ENCODE results near the gene SLC27A4.
"Not testable (repeated sequence)": the region's sequence is repeated elsewhere in the genome, so short reads cannot be mapped to it uniquely, and the experiment has no call there.

The SLC27A4 gene

GRCh38 chr9:128337936-128338335 lies 2.4 kb upstream of the SLC27A4 start:
- in situ Hi-C loops (cut with HindIII; ENCODE audit: low pct_unique_long_range_greater_than_20kb, low sequenced_read_pairs): no loop called here
- TF ChIP-seq JUND (IDR thresholded peaks at IDR 0.05; ENCODE audit: low read depth): no peak
- no peak for DNase-seq (ENCODE audit: low read depth in 1 of 2, low spot score in 1 of 2)

GRCh38 chr9:128338852-128339614 lies 1.3 kb upstream of the SLC27A4 start:
- in situ Hi-C loops (cut with HindIII; ENCODE audit: low pct_unique_long_range_greater_than_20kb, low sequenced_read_pairs); DNase-seq (ENCODE audit: low read depth in 1 of 2, low spot score in 1 of 2): not testable (repeated sequence)

DNA sequence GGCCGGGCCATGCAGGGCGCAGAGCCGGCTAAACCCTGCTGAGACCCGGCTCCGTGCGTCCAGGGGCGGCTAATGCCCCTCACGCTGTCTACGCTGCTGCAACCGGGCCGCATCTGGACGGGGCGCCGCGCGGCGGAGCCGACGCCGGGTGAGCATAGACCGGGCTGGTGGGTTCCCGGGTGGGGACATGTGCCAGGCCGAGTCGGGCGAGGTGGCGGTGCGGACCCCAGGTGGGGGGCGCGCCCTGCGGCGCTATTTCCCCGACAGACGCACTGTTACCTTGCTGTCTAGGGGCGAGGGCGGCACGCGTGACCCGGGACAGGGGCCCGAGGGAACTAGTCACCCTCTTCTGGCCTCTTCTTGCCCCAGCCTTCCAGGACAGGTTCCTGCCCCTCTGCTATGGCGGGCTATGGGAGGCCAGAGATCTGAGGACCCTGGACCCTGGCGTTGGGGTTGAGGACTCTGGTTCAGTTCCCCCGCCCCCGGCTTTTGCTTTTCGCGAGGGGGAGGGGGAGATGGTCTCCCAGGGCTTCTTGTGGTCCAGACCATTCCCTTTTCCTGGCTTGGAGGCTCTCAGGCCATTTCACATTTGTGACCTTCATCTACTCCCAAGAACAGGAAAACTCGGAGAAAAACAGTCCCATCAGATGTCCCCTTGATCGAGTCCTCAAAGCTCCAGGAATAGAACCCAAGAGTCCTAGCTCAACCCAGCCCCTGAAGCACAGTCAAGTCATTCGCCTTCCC lies 536 bp downstream of the SLC27A4 start:
- no peak for TF ChIP-seq JUND (IDR thresholded peaks at IDR 0.05; ENCODE audit: low read depth)
- no peak for DNase-seq (ENCODE audit: low read depth in 1 of 2, low spot score in 1 of 2)
- in situ Hi-C loops (cut with HindIII; ENCODE audit: low pct_unique_long_range_greater_than_20kb, low sequenced_read_pairs): no loop called here

DNA sequence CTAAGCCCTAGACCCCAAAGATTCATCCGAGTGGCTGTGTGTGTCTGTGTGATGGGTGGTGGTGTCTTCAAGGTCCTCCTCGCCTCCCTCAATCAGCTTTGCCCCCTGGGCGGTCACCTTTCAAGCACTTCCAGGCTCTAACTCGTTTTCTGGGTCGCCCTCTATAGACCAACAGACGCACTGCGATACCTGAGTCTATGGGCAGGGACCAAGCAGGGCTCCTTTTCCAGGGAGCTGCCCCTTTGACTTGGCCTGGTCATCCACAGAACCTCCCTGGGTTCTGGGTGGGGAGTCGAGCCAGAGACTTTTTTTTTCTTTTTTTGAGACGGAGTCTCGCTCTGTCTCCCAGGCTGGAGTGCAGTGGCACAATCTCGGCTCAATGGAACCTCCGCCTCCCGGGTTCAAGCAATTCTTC lies 1.1 kb downstream of the SLC27A4 start:
- in situ Hi-C loops (cut with HindIII; ENCODE audit: low pct_unique_long_range_greater_than_20kb, low sequenced_read_pairs): no loop called here
- TF ChIP-seq JUND (IDR thresholded peaks at IDR 0.05; ENCODE audit: low read depth): no peak
- peak; percentile 86 to 93 for DNase-seq (ENCODE audit: low read depth in 1 of 2, low spot score in 1 of 2)

GRCh38 chr9:128342971-128343680 lies 2.8 kb downstream of the SLC27A4 start:
- no peak for DNase-seq (ENCODE audit: low read depth in 1 of 2, low spot score in 1 of 2)
- in situ Hi-C loops (cut with HindIII; ENCODE audit: low pct_unique_long_range_greater_than_20kb, low sequenced_read_pairs): no loop called here
- TF ChIP-seq JUND (IDR thresholded peaks at IDR 0.05; ENCODE audit: low read depth): no peak

GRCh38 chr9:128343855-128344254 lies 3.5 kb downstream of the SLC27A4 start:
- no peak for DNase-seq (ENCODE audit: low read depth in 1 of 2, low spot score in 1 of 2)
- no peak for TF ChIP-seq JUND (IDR thresholded peaks at IDR 0.05; ENCODE audit: low read depth)
- in situ Hi-C loops (cut with HindIII; ENCODE audit: low pct_unique_long_range_greater_than_20kb, low sequenced_read_pairs): no loop called here

GRCh38 chr9:128344931-128345605 lies 4.7 kb downstream of the SLC27A4 start:
- in situ Hi-C loops (cut with HindIII; ENCODE audit: low pct_unique_long_range_greater_than_20kb, low sequenced_read_pairs): no loop called here
- no peak for TF ChIP-seq JUND (IDR thresholded peaks at IDR 0.05; ENCODE audit: low read depth)
- DNase-seq (ENCODE audit: low read depth in 1 of 2, low spot score in 1 of 2): no peak

GRCh38 chr9:128349125-128349524 lies 8.8 kb downstream of the SLC27A4 start:
- no peak for DNase-seq (ENCODE audit: low read depth in 1 of 2, low spot score in 1 of 2)
- in situ Hi-C loops (cut with HindIII; ENCODE audit: low pct_unique_long_range_greater_than_20kb, low sequenced_read_pairs): no loop called here

GRCh38 chr9:128349772-128350171 lies 9.4 kb downstream of the SLC27A4 start:
- in situ Hi-C loops (cut with HindIII; ENCODE audit: low pct_unique_long_range_greater_than_20kb, low sequenced_read_pairs): no loop called here
- no peak for TF ChIP-seq JUND (IDR thresholded peaks at IDR 0.05; ENCODE audit: low read depth)
- DNase-seq (ENCODE audit: low read depth in 1 of 2, low spot score in 1 of 2): no peak

More at GRCh38 chr9:128349125-128349524, 8.8 kb downstream of the SLC27A4 start:
- TF ChIP-seq JUND (IDR thresholded peaks at IDR 0.05; ENCODE audit: low read depth): no peak

DNA sequence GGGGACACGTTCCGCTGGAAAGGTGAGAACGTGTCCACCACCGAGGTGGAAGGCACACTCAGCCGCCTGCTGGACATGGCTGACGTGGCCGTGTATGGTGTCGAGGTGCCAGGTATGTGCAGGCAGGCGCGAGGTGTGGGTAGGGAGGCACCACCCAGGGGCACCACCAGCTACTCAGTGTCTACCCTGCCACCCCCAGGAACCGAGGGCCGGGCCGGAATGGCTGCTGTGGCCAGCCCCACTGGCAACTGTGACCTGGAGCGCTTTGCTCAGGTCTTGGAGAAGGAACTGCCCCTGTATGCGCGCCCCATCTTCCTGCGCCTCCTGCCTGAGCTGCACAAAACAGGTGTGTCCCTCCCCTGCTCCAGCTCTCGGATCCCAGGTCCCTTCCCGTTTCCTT lies 15.1 kb downstream of the SLC27A4 start:
- in situ Hi-C loops (cut with HindIII; ENCODE audit: low pct_unique_long_range_greater_than_20kb, low sequenced_read_pairs): no loop called here
- no peak for TF ChIP-seq JUND (IDR thresholded peaks at IDR 0.05; ENCODE audit: low read depth)
- no peak for DNase-seq (ENCODE audit: low read depth in 1 of 2, low spot score in 1 of 2)

GRCh38 chr9:128358090-128358489 lies 17.8 kb downstream of the SLC27A4 start:
- TF ChIP-seq JUND (IDR thresholded peaks at IDR 0.05; ENCODE audit: low read depth): no peak
- DNase-seq (ENCODE audit: low read depth in 1 of 2, low spot score in 1 of 2): no peak
- in situ Hi-C loops (cut with HindIII; ENCODE audit: low pct_unique_long_range_greater_than_20kb, low sequenced_read_pairs): no loop called here

DNA sequence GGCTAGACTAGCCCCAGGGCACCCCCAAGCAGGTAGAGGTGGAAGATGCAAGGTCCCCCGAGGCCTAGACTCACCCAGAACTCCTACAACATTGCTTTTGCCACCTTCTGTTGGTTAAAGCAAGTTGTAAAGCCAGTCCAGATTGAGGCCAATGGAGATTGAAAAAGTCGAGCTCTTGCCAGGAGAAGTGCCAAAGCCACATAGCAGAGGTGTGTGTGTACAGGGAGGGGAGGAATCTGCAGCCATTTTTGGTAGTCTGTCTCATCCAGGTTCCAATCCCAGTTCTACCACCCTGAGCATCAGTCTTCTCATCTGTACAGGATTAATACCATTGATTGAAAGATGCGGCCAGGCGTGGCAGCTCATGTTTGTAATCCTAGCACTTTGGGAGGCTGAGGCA lies 18.5 kb downstream of the SLC27A4 start:
- DNase-seq (ENCODE audit: low read depth in 1 of 2, low spot score in 1 of 2): no peak
- TF ChIP-seq JUND (IDR thresholded peaks at IDR 0.05; ENCODE audit: low read depth): no peak
- in situ Hi-C loops (cut with HindIII; ENCODE audit: low pct_unique_long_range_greater_than_20kb, low sequenced_read_pairs): no loop called here

Data from T47D (cell line).